HG03571 (cell line): ENCODE measurements around the gene STIM2.

Experiments
- ATAC-seq: cut with Tn5 transposase; IDR thresholded peaks from one replicate; pipeline ENCODE4 v1.9.1; 2021; ENCODE audit not compliant: unreplicated experiment

STIM2 gene

DNA sequence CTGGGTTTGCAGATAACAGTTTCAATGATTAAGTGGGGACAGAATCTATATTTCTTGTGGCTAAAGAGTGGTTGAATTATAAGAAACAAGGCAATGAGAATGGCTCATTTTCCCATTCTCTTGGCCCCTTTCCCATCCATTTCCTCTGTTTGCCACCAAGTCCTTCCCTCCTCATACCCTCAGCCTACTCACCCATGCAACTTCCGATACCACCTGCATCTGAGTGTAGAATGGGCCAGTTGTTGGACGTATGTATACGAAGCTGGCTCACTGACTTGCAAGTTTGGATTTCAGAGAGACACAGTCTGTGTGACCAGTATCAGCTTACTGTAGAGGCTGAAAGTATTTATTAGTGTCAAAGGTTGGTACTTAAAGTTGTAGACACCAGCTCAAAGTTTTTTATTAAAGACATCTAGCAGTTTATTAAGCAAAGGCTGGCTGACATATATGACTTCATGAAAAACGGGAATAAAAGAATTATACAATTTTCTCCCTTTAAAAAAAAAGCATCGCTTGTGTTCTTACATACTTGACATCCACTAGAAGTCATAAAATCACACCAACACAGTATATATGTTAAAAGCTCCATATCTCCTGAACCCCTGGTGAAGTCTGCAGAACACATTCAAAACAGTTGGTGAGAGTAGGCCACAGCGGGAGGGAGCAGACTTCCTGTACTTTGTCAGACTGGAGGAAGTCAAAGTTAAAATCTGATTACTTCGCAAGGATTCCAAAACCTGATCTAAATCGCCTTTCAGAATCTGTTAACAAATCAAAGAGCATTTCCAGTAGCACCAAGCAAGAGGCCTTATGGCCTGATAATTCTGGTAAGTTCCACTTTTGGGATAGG, 22.4 kb upstream of the STIM2 start:
- ATAC-seq, result no peak

DNA sequence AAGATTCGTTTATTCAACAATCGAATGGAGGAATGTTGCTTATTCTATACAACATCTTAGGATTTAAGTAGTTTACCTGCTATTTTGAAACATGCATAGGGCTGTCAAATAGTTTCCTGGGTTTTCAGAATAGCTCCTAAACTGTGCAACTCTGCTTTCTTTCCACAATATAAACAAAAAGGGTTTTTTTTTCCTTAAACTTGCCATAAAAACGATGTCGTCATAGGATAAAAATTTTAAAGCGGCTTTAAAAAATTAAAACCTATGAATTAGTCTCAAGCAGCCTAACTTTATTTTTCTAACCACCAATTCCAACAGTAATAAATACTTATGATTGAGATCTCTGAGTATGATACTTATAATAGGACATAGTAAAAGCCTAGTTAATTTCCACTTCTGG, 21.6 kb upstream of the STIM2 start:
- ATAC-seq, result no peak

DNA sequence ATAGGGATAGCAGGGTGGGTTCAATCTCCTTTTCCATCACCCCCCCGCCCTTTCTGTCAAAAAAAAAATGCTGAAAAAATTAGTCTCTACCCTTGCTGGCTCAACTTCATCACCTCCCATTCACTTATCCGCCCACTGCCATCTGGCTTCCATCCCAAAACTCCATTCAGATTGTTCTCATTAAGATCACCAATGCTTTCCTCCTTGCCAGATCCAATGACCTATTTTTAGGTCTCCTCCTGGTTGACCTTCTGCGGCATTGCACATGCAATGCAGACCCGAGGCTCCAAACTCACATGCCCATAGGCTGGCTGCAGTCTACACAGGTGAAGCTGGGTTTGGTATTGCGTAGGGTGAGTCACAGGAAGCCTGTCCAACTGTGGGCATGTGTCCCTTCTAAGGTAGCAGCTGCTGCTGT, 21.1 kb upstream of the STIM2 start:
- ATAC-seq, result no peak

DNA sequence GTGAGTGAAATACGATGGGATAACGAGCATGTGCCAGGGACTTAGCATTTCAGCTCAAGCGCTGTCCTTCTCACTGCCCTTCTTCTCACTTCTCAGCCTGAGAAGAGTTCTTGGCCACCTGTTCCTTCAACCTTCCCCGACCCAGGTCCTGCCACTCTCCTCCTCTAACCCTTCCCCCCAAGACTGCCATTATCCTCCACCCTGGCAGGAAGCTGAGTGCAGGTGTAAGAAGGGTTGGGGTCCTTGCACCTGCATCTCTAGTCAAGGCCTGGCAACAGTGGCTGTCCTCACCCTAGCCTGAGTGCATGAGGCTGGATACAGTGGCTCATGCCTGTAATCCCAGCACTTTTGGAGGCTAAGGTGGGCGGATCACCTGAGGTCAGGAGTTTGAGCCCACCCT, 19.9 kb upstream of the STIM2 start:
- ATAC-seq, result no peak

DNA sequence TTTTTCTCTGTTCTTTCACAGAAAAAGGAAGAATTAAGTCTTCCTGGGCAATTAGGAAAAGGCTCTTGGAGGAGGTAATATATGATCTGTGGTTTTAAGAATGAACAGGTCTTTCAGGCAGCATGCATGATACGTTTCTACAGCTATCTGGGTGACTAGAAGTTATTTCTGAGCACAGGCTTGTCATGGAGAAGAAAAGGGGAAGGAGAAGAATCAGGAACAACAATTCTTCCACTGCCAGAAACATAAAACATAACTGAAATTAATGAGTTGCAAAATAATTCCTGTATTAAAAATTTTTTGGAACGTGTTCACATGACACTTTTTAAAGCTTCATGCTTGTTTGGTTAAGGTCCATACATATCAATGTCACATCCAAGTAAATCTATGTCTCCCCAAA, 17.7 kb upstream of the STIM2 start:
- ATAC-seq, result no peak

DNA sequence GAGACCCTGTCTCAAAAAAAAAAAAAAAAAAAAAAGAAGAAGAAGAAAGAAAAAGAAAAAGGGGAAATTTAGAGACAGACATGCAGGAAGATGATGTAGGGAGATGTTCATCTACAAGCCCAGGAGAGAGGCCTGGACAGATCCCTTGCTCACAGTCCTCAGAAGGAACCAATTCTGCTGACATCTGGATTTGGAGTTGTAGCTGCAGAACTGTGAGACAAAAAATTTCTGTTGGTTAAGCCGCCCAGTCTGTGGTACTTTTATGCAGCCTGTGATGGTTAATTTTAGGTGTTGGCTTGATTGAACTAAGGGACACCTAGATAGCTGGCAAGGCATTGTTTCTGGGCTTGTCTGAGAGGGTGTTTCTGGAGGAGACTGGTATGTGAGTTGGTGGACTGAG, 10.1 kb upstream of the STIM2 start:
- no peak for ATAC-seq

DNA sequence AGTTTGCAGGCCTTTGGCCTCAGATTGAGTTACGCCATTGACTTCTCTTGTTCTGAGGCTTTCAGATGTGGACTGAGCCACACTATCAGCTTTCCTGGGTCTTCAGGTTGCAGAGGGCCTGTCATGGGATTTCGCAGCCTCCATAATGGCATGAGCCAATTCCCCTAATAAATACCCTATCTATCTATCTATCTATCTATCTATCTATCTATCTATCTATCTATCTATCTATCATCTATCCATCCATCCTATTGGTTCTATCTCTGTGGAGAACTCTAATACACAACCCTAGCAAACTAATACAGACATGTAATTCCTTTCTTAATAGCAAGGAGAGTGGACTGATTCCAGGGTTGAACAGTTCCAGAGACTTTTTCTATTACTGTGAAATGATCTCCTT, 9.5 kb upstream of the STIM2 start:
- no peak for ATAC-seq

DNA sequence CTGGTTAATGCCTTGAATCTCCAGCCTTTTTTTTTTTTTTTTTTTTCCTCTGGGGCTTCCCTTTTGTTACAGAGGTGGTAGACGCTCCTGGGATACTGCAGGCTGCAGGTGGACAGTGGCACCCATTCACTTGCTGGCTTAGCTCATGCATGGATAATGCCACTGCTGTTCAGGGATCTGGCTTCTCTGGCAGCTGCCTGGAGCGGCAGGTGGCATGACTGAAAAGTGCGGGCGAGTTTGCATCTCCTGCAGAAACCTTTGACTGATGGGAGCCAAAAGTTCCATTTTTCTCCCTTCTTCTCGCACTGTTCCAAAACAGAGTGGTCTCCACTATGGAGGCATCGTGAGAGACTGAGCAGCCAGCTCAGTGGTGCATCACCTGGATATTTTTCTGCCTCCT, 5.9 kb upstream of the STIM2 start:
- ATAC-seq, result no peak

DNA sequence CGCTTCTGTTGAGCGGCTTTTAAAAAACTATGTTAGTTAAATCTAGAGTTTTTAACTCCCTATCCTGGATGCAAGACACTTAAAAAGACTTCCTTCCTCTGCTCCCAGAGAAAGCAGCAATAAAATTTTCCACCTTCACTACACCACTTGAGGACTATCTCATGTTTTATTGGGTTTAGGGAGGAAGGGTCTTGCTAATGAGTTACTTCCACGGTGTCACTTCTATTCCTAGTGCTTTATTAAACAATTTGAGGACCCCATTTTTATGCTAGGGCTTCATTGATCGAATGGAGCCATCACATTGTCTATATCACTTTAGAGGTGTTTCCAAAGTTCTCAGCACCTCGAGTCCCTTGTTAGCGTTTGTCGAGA, 3.7 kb upstream of the STIM2 start:
- ATAC-seq, result no peak

DNA sequence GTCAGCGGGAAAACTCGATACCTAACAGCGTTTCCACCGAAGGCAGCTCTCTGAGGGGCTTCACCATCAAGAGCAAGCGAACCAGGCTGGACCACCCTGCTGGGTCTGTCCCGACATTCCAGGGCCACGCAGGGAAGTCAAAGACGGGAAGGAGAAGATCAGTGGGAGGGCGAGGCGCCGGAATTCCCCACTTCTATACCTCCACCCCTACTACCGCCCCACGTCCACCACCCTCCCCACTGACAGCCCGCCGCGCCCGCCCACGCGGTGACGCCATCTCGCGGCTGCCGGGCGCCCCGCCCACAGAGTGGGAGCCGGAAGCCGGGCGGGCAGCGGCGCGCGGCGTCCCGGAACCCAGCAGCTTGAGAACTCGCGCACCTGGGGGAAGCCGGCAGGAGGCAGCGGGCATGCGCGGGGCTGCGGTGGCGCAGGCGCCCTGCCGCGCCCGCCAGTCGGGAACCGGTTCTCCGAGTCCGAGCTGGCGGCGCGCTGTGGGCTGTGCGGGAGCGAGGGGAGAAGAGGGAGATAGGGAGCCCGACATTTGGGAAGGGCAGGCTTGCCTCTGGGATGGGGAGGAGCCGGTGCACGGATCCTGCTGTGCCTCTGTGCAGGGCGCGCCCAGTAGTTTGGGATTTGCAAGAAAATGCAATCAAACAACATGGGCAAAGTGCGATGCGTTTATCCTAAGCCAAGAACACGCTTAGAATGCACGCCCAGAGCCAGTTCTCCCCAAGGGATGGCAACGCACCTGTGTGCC, 3.2 kb upstream of the STIM2 start:
- peak; percentile 45 for ATAC-seq

DNA sequence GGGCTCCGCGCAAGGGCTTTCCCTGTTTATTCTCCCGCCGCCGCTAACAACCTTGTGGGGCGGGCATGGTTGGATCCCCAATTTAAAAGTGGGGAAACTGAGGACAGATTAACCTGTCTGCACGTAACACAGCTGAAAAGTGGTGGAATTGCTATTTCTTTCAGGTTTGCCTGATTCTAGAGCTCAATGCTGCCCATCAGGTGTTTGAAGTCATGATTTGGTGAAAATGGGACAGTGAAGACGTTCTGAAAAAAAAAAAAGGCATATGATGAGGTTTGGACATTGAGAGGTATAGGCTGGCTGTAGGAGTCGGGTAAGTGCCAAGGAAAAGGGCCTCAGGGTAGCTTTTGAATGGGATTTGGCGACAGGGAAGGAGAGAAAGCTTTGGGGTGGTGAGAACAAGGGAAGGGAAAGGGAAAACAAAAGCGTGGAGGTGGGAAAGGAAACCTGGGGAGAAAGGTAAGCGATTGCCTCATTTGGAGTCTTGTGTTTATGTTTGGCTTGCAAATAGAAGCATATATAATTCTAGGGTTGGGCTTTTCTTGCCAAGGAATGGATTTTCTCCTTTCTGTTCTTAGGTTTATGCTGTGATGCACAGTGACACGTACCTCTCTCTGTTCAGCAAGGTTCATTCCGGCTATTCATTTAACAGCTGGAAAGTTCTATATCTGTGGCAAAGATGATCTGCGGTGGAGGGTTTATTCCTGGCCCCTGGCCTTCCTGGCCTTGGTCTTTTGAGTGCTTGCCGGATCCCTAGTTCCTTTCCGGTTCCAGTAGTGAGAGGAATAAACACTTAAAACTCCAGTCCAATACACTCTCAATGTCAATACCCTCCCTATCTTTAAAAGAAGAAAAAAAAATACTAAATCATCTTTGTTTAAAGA, 2.4 kb upstream of the STIM2 start:
- no peak for ATAC-seq

DNA sequence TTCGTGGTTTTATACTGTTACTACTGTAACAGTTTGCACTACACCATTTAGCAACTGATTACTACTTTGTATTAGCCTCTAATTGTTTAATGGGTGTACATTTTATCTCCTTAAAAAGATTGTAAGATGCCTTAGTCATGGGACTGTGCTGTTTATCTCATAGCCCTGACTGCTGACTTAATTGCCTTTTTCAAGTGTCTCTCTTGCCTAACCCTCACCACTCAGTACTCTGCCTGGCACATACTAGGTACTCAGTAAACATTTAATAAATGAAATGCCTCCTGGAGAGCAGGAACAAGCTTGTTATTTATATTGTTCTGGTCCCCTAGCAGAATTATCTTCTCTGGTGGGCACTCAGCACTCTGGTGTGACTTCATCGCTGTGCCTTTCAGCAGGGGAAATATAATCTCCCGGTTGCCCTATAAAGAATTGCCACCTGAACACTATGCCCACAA, 1.7 kb upstream of the STIM2 start:
- ATAC-seq, result no peak

DNA sequence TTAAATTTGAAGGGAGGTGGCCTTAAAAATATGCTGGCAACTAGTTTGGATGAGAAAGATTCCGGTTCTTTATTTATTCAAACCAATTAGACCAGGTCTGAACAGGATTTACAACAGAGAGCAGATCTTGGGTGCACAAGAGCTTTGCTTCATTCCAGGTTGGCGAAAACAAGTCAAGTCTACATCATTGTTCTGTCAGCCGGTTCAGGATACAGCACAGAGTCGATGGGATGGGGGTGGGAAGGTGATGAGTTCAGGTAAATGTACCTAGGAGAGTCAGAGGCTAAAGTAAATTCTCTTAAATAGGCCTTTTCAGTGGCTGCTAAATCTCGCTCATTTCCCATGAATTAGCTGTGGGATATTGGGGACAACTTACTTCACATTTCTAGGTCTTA, 882 bp upstream of the STIM2 start:
- ATAC-seq, result no peak

DNA sequence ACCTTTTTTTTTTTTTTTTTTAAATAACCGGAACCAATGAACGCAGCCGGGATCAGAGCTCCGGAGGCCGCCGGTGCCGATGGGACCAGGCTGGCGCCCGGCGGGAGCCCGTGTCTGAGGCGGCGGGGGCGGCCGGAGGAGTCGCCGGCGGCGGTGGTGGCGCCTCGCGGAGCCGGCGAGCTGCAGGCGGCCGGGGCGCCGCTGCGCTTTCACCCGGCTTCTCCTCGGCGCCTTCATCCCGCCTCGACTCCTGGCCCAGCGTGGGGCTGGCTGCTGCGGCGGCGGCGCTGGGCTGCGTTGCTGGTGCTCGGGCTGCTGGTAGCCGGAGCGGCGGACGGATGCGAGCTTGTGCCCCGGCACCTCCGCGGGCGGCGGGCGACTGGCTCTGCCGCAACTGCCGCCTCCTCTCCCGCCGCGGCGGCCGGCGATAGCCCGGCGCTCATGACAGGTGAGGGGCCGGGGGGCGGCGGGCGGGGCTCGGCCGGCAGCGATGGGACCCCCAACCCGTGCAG, 337 bp downstream of the STIM2 start:
- ATAC-seq, result peak; percentile 18

DNA sequence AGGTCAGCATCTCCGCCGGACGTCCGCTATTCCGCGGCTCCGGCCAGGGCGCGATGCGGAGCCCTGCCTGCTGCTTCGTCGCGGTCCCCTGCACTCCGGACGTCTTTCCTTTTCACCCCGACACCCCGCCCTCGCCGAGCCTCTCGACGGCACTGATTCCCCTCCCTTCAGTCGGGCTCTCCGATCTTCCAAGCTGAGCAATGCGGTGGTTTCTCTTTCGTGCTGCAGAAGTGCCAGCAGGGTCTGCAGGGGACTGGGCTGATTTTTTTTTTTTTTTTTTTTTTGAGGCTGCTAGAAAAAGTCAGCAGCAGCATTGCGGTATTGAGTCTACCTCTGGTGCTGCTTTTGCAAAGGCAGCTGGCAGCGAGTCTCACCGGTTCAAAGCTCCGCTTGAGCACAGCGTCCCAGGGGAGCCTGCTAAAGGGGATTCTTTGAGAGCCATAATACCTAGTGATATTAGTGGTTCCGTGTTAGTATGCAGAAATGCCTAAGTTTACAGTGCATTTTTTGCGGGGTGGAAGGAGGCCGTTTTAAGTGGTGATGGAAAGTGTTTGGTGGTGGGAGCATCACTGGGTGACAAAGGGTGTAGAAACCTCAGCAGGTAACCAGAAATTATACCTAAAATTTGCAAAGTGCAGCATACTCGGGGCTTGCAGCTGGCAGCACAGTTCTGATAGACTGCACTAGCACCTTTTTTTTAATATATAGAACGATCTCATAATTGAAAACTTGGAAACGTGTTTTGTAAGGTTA, 969 bp downstream of the STIM2 start:
- peak; percentile 42 for ATAC-seq

DNA sequence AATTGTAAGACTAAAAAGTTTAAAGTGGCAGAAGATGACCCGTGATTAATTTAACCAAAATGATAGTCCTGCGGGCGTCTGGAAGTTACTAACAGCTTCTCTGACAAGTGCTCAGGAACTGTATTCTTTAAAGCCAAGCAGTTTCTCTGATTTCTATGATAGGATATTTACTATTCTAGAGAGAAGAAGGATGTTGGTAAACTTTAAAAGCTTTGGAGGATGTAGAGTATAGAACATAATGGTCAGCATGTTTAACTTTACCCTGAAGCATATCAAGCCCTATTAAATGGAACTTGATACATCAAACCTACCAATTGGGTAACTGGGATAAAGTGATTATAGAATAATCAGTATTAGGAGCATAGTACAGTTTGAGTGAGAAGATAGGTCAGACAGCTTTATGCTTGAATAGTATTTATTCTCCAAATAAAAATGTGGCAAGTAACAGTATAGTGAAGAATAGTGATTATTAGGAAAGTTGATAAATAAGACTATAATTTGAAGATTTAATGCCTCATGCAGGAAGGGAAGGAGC, 1.8 kb downstream of the STIM2 start:
- ATAC-seq, result no peak

DNA sequence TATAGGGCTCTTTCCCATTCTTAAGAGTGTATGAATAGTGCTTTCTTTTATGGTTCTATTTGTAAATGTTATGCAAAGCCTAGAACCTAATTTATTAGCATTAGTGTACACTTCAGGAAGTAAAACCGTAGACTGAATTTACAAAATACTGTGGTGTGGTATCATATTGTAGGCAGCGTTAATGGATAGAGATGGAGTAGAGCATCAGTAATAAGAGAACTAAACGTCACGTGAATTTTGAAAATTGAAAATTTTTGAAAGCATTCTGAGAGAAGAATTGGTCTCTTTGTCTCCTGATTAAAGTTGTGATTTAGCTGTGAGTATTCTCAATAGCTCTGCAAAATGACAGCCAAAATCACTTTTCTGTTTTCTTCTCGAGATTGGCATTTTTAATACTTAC, 2.9 kb downstream of the STIM2 start:
- no peak for ATAC-seq

DNA sequence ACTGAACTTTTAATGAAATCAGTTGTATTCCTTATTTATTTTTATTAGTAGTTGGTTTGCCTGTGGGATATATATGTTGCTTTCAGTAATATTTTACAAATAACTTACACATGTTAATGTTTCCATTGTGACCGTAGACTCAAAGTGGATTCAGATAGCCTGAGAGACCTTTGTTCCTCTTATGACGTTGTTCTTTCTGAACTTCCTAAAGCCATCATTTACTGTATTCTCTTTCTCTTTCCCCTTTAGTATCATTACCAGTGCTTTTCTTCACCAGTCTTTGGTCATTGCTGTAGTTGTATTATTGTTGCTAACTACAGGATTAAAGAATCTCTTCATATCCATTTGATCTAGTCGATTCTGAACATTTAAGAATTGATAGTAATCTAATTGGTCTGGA, 4.3 kb downstream of the STIM2 start:
- ATAC-seq, result no peak

DNA sequence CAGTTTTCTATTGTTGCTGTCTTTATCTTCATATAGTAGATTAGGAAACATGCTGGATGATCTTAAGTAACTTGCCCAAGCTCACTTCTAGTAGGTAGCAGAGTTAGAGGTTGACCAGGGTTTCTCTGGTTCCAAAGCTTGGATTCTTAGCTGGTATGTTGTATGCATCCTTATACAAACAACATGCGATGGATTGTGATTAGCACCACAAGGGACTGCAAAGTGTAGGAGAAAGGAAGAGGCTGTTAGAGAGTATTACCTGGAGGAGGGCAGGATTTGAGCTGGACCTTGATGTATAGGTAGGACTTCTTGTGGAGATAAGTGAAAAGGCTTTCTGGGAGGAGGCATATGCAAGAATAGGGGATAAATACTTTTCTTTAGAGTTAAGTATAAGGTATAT, 5.6 kb downstream of the STIM2 start:
- ATAC-seq, result no peak

DNA sequence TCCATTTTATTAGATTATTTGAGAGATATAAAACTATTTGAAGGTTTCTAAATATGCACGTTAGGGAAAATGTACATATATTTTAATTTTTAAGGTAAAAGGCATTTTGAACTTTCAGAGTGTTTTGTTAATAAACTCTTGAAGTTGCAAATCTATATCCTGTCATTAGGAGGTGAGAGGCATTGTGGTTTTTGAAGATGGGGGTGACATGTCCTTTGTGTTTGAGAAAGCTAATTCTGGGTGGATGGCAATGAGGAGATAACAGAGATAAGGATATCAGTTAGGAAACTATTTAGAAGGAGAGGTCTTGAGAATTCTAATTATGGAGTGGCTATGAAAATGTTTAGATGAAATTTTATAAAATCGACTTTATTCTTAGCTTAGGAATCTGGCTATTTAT, 6.1 kb downstream of the STIM2 start:
- no peak for ATAC-seq
